Thyroid gland (tissue), 4 donors: ENCODE measurements around the gene KIAA0930. TPM values are rescaled to one million over a fixed set of nuclear protein-coding genes. Genes with fewer than 3 reads are reported as not detected.

ENCODE experiments used
- DNase-seq, 2 donors: peaks; one replicate each; pipeline ENCODE4 v3.0.0-alpha.2; 2019
- H3K27ac ChIP-seq, 3 donors: fragments of 200-600 bp; sonication (generic); 1 replicate in 2 of 3; 2 replicates in 1 of 3; pipeline ENCODE4 v1.5.1; 2016 to 2019; ENCODE audit warnings: mild to moderate bottlenecking in 1 of 3, moderate library complexity in 1 of 3
- H3K27me3 ChIP-seq: fragments of 200-600 bp; sonication (generic); one replicate; pipeline ENCODE4 v1.5.1; 2019
- H3K36me3 ChIP-seq, 2 donors: fragments of 200-600 bp; sonication (generic); one replicate each; pipeline ENCODE4 v1.5.1; 2016 to 2019
- H3K4me1 ChIP-seq, 2 donors: fragments of 200-600 bp; sonication (generic); one replicate each; pipeline ENCODE4 v1.5.1; 2017 to 2019
- H3K4me3 ChIP-seq, 3 donors: fragments of 200-600 bp; sonication (generic); replicated peaks in 1 of 3; 1 replicate in 2 of 3; 2 replicates in 1 of 3; pipeline ENCODE4 v1.5.1; 2016; ENCODE audit warnings: mild to moderate bottlenecking in 1 of 3
- H3K9me3 ChIP-seq: fragments of 200-600 bp; sonication (generic); one replicate; pipeline ENCODE4 v1.5.1; 2017
- POLR2A ChIP-seq, 2 donors: fragments of 450-650 bp; IDR thresholded peaks; one replicate each; pipeline ENCODE4 v1.6.1; 2017; ENCODE audit warnings: antibody characterized with exemption in 2 of 2, mild to moderate bottlenecking in 2 of 2, moderate library complexity in 1 of 2
- WGBS, 2 donors: methylation state at CpG; one replicate each; pipeline ENCODE4 v1.1.5; 2017; 5-methylcytosine and 5-hydroxymethylcytosine counted together
- intact Hi-C: fragments of 100-400 bp; cut with DNase I; formaldehyde crosslinking; loops from one replicate; pipeline ENCODE4 v1.15.1; 2023
- total RNA-seq, 4 donors: library from RNA; depleted of rRNA; stranded (reverse); fragments of >200 nt; gene quantifications; one replicate each; pipeline ENCODE4 v1.2.3, GENCODE V29; 2016
- TF ChIP-seq, protein P1 (sequence below), 6 experiments: fragments of 200-600 bp in 3 of 6; fragments of 450-650 bp in 3 of 6; sonication (generic) in 3 of 6; IDR thresholded peaks; one replicate each; pipeline ENCODE4 v1.5.1; 2016 to 2019; ENCODE audit warnings: antibody characterized with exemption in 6 of 6, mild to moderate bottlenecking in 2 of 6, inconsistent platforms in 1 of 6, moderate library complexity in 1 of 6

The KIAA0930 gene
- total RNA-seq, 4 donors from 2014 or later, result 21.0 to 42.7 (median 25.0) TPM

DNA sequence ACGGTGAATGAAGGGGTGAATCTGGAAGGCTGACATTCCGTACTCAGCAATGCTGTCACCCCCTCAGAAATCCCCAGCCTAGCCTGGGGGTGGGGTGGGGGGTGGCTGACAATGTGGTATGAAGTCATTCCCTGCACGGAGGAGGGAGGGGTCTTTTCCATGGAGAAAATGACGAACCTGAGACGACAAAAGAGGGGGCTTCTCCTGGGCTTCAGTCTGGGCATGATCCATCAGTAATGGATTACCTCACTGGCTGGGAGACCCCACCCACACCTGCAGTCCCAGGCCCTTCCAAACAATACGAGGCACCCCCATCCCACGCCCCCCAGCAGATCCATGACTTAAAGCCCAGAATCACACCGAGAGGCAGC is 1.0 kb downstream of the KIAA0930 start:
- H3K9me3 ChIP-seq, result no peaks in the 10 kb centered on the region
- no peak overlapping the region for H3K27ac ChIP-seq
- WGBS, 2 donors, result 73 to 76% methylated on average over 5 of the region's 8 CpGs
- H3K4me1 ChIP-seq, result peaks cover 8 to 26% of the 10 kb centered on the region in 2 donors
- H3K36me3 ChIP-seq, result no peaks in the 10 kb centered on the region
- no peak for DNase-seq
- peak overlapping the region in 1 of 3 donors; percentile 50 for H3K4me3 ChIP-seq
- H3K27me3 ChIP-seq, result no peaks in the 10 kb centered on the region
- no peak for TF ChIP-seq POLR2A (IDR thresholded peaks at IDR 0.05)
- TF ChIP-seq, protein P1, sequence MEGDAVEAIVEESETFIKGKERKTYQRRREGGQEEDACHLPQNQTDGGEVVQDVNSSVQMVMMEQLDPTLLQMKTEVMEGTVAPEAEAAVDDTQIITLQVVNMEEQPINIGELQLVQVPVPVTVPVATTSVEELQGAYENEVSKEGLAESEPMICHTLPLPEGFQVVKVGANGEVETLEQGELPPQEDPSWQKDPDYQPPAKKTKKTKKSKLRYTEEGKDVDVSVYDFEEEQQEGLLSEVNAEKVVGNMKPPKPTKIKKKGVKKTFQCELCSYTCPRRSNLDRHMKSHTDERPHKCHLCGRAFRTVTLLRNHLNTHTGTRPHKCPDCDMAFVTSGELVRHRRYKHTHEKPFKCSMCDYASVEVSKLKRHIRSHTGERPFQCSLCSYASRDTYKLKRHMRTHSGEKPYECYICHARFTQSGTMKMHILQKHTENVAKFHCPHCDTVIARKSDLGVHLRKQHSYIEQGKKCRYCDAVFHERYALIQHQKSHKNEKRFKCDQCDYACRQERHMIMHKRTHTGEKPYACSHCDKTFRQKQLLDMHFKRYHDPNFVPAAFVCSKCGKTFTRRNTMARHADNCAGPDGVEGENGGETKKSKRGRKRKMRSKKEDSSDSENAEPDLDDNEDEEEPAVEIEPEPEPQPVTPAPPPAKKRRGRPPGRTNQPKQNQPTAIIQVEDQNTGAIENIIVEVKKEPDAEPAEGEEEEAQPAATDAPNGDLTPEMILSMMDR (IDR thresholded peaks at IDR 0.05), result no peak
- intact Hi-C loops, result loop anchor here (2.0 kb wide), 1 partner anchor 77 kb away; the partner anchor contains the start of gene NUP50

- 66 to 78% methylated on average over 6 of the region's 6 CpGs for WGBS, 2 donors
- intact Hi-C loops, result no loop called here
- H3K27ac ChIP-seq, result no peak overlapping the region
- no peaks in the 10 kb centered on the region for H3K36me3 ChIP-seq
- no peak overlapping the region for H3K4me3 ChIP-seq
- peaks cover 8 to 25% of the 10 kb centered on the region in 2 donors for H3K4me1 ChIP-seq
- no peaks in the 10 kb centered on the region for H3K9me3 ChIP-seq
- no peaks in the 10 kb centered on the region for H3K27me3 ChIP-seq
- TF ChIP-seq, protein P1 (IDR thresholded peaks at IDR 0.05), result no peak
- TF ChIP-seq POLR2A (IDR thresholded peaks at IDR 0.05), result no peak
- no peak for DNase-seq
Observed at GRCh38 chr22:45238957-45239680, 1.6 kb downstream of the KIAA0930 start.

- TF ChIP-seq, protein P1 (IDR thresholded peaks at IDR 0.05), result no peak
- TF ChIP-seq POLR2A (IDR thresholded peaks at IDR 0.05), result no peak
- H3K27ac ChIP-seq, result no peak overlapping the region
- H3K4me3 ChIP-seq, result no peak overlapping the region
- no peaks in the 10 kb centered on the region for H3K9me3 ChIP-seq
- intact Hi-C loops, result no loop called here
- no peaks in the 10 kb centered on the region for H3K36me3 ChIP-seq
- H3K4me1 ChIP-seq, result peaks cover 8 to 25% of the 10 kb centered on the region in 2 donors
- DNase-seq, result no peak
- H3K27me3 ChIP-seq, result no peaks in the 10 kb centered on the region
- 90 to 93% methylated on average over 18 of the region's 18 CpGs for WGBS, 2 donors
Observed at GRCh38 chr22:45238076-45238956, 2.4 kb downstream of the KIAA0930 start.

GRCh38 chr22:45237065-45237990 is 3.4 kb downstream of the KIAA0930 start:
- WGBS, 2 donors, result 62 to 72% methylated on average over 12 of the region's 15 CpGs
- intact Hi-C loops, result no loop called here
- H3K4me1 ChIP-seq, result peaks cover 8 to 21% of the 10 kb centered on the region in 2 donors

More at GRCh38 chr22:45237065-45237990, 3.4 kb downstream of the KIAA0930 start:
- H3K9me3 ChIP-seq, result no peaks in the 10 kb centered on the region
- H3K27ac ChIP-seq, result no peak overlapping the region
- no peaks in the 10 kb centered on the region for H3K27me3 ChIP-seq
- H3K36me3 ChIP-seq, result no peaks in the 10 kb centered on the region
- TF ChIP-seq, protein P1 (IDR thresholded peaks at IDR 0.05), result no peak
- no peak for TF ChIP-seq POLR2A (IDR thresholded peaks at IDR 0.05)
- no peak overlapping the region for H3K4me3 ChIP-seq
- DNase-seq, result peak; percentile 53 to 76
